Measurements from ENCODE around the gene C1QTNF4.

The C1QTNF4 gene

DNA sequence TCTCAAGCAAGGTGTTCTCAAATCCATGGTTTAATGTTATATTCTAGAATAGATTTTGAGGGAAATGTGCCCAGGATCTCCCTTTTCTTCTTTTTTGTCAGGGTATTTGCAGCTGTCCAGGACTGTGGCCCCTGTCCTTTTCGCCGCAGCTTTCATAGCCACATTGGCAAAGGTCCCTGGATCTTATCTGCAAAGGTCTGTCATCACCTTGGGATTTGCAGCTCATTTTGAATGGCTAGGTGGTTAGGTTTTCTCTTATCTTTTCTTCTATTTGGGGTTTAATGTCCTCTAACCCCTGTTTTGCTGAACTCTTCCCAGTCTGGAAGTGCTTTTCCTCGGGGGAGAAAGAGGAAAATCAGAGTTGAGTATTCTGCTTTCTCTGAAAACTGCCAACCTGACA, 11.7 kb upstream of the C1QTNF4 start:
- TF ChIP-seq, protein P1, sequence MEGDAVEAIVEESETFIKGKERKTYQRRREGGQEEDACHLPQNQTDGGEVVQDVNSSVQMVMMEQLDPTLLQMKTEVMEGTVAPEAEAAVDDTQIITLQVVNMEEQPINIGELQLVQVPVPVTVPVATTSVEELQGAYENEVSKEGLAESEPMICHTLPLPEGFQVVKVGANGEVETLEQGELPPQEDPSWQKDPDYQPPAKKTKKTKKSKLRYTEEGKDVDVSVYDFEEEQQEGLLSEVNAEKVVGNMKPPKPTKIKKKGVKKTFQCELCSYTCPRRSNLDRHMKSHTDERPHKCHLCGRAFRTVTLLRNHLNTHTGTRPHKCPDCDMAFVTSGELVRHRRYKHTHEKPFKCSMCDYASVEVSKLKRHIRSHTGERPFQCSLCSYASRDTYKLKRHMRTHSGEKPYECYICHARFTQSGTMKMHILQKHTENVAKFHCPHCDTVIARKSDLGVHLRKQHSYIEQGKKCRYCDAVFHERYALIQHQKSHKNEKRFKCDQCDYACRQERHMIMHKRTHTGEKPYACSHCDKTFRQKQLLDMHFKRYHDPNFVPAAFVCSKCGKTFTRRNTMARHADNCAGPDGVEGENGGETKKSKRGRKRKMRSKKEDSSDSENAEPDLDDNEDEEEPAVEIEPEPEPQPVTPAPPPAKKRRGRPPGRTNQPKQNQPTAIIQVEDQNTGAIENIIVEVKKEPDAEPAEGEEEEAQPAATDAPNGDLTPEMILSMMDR (conservative IDR thresholded peaks at IDR 0.05), result no peak
- no peak for TF ChIP-seq ZFX (IDR thresholded peaks at IDR 0.05)
- H3K27ac ChIP-seq, result no peak overlapping the region

DNA sequence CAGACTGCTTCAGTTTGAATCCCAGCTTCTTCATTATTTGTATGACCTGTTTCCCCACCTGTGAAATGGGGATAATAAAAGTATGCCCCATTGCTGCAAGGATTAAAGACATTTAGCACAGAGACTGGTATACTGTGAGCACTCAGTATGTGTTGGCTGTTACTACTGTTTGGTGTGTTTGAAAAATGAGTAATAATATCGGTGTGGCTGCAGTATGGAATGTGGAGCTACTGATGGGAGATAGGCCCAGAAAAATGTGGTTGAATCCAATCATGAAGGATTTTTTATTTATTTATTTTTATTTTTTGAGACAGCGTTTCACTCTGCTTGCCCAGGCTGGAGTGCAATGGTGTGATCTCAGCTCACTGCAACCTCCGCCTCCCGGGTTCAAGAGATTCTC, 9.1 kb upstream of the C1QTNF4 start:
- H3K27ac ChIP-seq, result no peak overlapping the region
- TF ChIP-seq ZFX (IDR thresholded peaks at IDR 0.05), result no peak
- TF ChIP-seq, protein P1 (conservative IDR thresholded peaks at IDR 0.05), result no peak

DNA sequence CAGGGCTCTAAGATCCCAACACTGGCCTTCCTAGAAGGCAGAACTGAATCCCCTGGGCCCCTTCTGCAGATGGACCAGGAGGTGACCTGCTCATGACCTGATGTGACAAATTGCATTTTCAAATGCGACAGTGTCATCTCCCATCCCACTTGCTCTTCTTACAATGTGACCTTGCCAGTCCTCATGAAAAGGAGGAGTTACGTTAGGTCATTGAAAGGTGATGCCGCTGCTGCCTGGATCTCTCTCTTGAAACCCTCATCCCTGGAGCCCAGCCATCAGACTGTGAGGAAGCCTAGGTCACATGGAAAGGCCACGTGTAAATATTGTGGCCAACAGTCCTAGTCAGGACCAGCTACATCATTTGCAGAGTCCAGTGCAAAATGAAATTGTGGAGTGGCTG, 5.7 kb upstream of the C1QTNF4 start:
- H3K27ac ChIP-seq, result no peak overlapping the region
- TF ChIP-seq ZFX (IDR thresholded peaks at IDR 0.05), result no peak
- TF ChIP-seq, protein P1 (conservative IDR thresholded peaks at IDR 0.05), result no peak

DNA sequence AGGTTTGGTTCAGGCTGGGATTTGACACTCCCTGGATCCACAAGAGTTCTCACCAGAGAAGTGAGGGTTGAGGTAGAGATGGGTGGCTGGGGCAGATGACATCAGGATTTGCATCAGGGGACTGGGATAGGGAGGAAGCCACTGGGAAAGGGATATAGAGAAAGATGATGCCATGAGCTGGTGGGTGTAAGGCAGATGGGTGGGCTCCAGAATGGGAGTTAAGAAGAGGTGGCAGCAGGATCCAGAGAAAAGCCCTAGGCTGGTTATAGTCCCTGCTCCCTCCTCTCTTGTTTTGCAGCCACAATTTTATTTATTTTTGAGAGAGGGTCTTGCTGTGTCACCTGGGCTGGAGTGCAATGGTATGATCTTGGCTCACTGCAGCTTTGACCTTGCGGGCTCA, 1.8 kb upstream of the C1QTNF4 start:
- H3K27ac ChIP-seq, result no peak overlapping the region
- TF ChIP-seq ZFX (IDR thresholded peaks at IDR 0.05), result no peak
- TF ChIP-seq, protein P1 (conservative IDR thresholded peaks at IDR 0.05), result no peak

DNA sequence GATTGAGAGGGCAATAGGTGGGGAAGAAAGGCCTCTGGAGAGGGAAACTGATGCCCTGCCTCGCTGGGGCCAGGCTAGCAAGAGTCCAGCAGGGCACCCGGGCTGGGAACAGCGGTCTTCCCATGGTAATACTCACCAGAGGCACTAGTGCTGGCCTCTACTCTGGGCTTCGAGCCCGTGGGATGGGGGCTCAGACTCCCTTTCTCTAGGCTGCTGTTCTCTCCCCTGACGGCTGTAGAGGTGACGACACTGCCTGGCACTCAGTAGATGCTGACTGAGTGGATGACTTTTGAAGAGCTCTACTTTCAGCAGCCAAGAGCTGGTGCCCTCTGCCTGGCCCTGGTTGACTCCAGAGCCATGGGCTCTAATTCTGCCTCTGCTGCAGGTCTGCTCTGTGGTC, 818 bp upstream of the C1QTNF4 start:
- no peak overlapping the region for H3K27ac ChIP-seq

DNA sequence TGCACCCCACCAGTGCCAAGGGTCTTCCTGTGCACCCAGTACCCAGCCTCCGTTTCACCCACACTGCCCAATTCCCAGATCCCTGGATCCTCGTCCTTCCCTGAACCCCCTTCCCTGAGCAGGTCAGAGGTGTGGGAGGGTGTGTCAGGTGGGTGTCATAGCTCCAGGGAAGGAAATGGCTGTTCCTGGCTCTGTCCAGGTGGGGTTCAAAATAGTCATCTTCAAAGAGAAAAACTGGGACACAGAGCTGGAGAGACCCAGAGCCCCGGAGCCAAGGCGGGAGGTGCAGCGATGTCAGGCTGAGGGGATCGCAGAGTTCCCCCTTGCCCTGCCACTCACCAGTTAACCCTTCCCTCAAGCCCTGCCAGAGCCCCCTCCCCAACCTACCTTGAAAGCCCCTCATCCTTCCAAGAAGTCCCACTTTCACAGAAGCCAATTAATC, 698 bp downstream of the C1QTNF4 start:
- H3K27ac ChIP-seq, result no peak overlapping the region
- TF ChIP-seq ZFX (IDR thresholded peaks at IDR 0.05), result no peak

More for the DNA sequence above, 818 bp upstream of the C1QTNF4 start:
- TF ChIP-seq ZFX (IDR thresholded peaks at IDR 0.05), result no peak
- TF ChIP-seq, protein P1 (conservative IDR thresholded peaks at IDR 0.05), result no peak

DNA sequence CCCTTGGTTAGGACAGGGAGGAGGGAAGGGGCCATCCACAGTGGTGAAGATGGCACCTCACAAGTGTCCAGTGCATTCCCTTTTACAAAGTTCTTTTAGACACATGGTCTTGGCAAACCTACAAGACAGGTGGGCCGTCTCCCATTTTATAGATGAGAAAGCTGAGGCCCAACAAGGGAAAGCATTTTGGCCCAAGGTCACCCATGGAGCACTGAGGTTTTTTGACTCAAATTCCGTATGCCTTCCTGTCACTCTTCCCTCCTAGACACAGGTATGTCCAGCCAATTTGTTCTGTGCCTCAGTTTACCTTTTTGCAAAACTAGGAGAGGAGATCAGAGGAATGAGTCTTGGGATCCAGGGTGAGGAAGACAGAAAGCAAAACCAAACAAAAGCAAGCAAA, 1.2 kb downstream of the C1QTNF4 start:
- no peak for TF ChIP-seq ZFX (IDR thresholded peaks at IDR 0.05)
- H3K27ac ChIP-seq, result no peak overlapping the region

DNA sequence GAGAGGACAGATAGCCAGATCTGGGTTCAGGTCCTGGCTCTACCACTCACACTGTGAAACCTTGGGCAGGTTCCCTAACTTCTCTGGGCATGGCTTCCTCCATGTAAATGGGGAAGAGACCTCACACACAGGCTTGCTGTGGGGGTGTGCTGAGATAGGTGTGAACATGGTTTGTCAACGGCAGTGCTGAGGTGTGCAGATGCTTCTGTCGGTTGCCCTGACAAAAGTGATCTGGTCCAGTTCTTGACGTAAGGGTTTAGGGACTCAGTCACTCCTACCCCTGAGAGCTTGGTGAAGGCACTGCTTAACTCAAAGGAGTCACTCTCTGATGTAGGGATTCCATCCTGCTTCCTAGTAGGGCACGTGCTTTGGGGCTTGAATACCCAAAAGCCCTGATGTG, 2.0 kb downstream of the C1QTNF4 start:
- no peak overlapping the region for H3K27ac ChIP-seq
- no peak for TF ChIP-seq ZFX (IDR thresholded peaks at IDR 0.05)
- TF ChIP-seq, protein P1 (conservative IDR thresholded peaks at IDR 0.05), result no peak

DNA sequence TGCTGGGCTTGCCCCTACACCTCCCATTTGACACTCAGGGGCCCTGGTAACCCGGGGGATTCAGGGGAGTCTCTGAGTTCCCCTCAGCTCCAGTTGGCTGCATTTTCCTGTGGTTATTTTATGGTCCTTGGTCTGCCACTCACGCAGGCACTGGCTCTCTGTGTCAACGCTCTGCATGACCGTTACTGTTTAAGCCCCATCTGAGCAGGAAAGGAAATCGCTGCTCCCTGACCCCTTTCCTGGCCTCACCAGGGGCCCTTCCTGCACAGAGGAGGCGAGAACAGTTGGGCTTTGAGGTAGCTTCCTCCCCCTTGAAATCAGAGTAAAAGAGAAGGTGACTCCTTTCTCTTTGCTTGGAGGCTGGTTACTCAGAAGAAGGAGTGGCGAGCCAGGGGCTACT, 2.4 kb downstream of the C1QTNF4 start:
- H3K27ac ChIP-seq, result no peak overlapping the region
- TF ChIP-seq ZFX (IDR thresholded peaks at IDR 0.05), result no peak
- TF ChIP-seq, protein P1 (conservative IDR thresholded peaks at IDR 0.05), result no peak
